Central memory CD4-positive, alpha-beta T cell (primary cell): ENCODE data around the gene DNAJB5.

Experiments
- DNase-seq: peaks from one replicate; pipeline ENCODE4 v3.0.0; 2022

The DNAJB5 gene

GRCh38 chr9:34985311-34985899 lies 4.1 kb upstream of the DNAJB5 start:
- peak; percentile 40 for DNase-seq

DNA sequence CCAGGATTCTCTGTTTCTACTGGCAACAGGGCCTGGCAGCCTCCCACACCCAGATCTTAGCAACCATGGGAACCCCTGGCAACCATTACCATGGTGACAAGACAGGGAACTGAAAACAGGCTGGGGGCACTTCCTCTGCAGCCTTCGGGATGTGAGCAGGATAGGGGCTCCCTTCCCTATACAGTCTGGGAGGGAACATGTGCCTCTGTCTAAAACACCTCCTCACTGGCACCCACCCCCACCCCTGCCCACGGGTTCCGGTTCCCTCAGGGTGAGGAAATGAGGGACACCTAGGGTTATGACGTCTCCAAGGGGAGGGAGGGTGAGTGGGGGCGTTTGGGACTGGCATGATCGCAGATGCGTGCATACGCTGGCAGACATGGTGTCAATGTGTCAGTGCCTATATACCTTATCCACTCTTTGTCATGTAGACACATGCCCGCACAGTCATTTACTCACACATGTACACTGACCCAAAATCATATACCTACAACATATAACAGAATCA lies 3.0 kb upstream of the DNAJB5 start:
- DNase-seq, result peak; percentile 72

GRCh38 chr9:34987160-34987901 lies 2.2 kb upstream of the DNAJB5 start:
- DNase-seq, result no peak

- DNase-seq, result peak; percentile 62
Observed at GRCh38 chr9:34988218-34989002, 1.1 kb upstream of the DNAJB5 start.

DNA sequence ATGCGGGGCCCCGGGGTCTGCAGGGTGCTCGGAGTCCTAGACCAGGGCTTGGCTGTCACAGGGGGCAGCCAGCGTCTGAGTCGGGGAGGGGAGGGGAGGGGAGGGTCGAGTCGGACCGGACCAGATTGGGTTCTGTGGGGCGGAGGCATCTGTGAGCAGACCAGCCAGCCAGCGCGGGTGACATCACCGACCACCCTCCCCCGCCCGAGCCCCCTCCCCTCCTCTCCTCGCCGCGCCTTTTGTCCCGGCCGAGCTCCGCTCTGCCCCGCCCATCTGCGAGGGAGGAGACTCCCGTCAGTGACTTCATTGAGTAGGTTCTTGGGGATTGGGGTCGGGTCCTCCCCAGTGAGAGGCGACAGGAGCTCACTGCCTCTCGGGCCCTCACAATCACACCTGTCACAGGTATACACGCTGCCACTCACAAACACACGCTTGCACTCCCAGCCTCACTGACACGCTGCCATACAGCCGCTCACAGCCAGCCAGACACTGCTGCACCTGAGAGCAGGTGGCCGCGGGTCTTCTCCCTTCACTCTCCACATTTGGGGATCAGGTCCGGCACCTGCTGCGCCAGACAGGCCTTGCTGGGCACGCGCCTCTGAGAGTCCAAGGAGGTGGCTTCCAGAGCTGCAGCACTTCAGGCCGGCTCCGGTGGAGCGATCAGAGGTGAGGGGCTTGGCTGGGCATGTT lies 546 bp downstream of the DNAJB5 start:
- DNase-seq, result peak; percentile 15

DNA sequence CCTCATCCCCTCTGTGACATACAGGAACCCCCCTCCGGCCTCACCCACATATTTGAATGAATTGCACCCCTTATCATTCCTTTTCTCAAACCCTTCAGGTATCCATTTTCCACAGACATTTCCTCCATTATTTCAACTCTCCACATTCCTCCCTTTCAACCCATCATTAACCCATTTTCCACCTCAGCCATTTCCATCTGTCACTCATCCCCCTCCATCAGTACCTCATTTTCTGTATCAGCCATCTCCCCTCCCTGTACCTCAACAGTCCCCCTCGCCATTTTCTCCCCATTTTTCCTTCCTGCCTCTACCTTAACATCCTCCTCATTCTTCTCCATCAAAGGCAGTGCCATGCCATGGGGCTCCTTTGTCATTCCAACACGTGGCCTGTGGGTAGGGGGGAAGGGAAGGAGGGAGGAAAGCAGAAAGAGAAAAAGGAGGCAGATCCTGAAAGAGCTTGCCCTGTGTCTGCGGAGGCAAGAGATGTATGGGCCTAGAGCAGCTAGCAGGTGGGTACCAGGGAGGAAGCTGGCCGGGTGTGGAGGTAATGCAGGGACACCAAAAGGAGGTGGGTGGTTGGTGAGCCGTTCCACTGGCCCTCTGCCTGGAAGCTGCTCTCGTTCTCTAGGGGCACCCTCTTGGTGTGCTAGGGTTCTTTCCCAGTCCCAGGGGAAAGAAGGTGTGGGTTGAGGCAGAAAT lies 1.5 kb downstream of the DNAJB5 start:
- no peak for DNase-seq

DNA sequence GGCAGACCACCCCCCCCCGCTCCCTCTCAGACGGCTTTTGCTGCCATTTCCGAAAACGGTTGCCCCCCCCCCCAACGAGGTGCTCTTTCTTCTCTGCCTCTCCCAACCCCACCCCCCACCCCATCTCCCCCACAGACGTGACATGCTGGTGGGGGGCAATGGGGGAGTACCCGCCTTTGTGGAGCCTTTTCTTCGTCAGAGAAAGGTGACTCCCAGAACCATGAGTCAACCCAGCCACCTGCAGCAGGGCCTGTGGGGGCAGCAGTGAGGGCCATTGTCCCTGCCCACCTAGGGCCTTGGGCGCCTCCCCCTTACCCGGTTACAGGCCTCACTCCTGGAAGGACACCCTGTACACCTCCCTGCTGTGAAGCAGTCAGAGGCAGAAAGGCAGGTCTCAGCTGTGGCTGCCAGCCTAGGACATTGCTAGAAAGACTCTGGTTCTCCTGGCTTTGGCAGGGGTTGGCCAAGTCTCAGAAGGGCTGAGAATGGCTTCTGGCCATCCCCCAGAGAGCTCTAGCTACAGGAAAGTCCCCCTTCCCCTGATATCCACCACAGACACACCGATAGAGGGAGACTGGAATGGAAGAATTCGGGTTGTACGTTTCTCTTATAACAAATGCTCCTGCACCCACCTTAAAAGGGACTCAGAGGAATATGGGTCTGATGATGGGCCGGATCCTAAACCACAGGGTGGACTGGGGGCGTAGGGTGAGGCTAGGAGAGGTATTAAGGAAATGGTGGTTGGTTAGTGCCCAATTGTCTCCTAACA lies 2.2 kb downstream of the DNAJB5 start:
- DNase-seq, result no peak

- DNase-seq, result no peak
Observed at GRCh38 chr9:34992376-34992951, 2.9 kb downstream of the DNAJB5 start.

- no peak for DNase-seq
Observed at GRCh38 chr9:34993502-34994259, 4.1 kb downstream of the DNAJB5 start.

GRCh38 chr9:34994260-34994899 lies 4.8 kb downstream of the DNAJB5 start:
- no peak for DNase-seq

GRCh38 chr9:34994900-34995669 lies 5.5 kb downstream of the DNAJB5 start:
- DNase-seq, result no peak

DNA sequence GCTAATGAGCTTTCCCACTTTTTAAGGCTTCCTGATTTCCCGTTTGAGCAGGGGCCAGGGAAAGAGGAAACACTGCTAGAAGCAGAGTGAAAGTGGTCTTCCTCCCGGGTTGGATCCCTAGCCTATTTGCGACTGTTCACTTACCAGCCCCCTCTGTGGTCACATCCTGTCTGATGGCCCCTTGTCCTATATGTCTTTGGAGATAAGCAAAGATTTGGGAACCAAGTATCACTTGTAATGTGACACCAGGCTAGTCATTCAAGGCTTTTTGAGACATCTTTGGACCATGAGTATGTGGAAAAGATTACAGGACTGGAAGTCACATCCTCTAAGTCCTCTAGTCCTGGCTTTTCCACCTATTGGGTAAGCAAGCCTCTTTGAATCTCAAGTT lies 6.1 kb downstream of the DNAJB5 start:
- no peak for DNase-seq

DNA sequence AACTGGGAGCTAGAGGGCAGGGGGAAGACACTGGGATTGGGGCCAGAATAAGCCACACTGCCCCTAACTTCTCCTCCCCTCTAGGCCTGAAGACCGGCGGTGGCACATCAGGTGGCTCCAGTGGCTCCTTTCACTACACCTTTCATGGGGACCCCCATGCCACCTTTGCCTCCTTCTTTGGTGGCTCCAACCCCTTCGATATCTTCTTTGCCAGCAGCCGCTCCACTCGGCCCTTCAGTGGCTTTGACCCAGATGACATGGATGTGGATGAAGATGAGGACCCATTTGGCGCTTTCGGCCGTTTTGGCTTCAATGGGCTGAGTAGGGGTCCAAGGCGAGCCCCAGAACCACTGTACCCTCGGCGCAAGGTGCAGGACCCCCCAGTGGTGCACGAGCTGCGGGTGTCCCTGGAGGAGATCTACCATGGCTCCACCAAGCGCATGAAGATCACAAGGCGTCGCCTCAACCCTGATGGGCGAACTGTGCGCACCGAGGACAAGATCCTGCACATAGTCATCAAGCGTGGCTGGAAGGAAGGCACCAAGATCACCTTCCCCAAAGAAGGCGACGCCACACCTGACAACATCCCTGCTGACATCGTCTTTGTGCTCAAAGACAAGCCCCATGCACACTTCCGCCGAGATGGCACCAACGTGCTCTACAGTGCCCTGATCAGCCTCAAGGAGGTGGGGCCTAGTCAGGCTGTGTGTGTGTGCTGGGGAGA lies 6.8 kb downstream of the DNAJB5 start:
- no peak for DNase-seq

DNA sequence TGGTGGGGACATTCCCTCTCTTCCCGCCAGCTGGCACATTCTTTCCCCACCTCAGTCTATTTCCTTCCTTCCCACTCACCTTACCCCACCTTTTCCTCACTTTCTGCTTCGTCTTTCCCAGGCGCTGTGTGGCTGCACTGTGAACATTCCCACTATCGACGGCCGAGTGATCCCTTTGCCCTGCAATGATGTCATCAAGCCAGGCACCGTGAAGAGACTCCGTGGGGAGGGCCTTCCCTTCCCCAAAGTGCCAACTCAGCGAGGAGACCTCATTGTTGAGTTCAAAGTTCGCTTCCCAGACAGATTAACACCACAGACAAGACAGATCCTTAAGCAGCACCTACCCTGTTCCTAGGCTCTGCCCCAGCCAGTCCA lies 7.3 kb downstream of the DNAJB5 start:
- DNase-seq, result no peak

GRCh38 chr9:34997379-34997781 lies 7.8 kb downstream of the DNAJB5 start:
- no peak for DNase-seq

GRCh38 chr9:34998266-34998665 lies 8.7 kb downstream of the DNAJB5 start:
- DNase-seq, result no peak

DNA sequence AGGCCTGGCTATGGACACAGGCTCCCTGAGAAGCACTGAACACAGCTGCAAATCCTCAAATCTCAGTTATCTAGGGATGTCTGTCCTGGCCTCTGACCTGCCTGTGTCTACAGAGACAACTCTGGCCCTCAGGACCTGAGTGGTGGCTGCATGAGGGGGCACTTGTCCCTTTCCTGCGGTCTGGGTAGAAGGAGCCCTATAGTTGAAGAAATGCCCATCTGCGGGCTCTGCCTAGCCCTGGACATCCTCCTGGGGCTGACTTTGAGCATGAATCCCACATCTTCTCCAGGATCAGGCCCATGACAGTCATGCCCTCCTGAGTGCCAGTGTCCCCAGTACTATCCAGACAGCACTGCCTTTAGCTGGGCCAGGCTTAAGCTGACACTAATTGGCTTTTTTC lies 10.0 kb downstream of the DNAJB5 start:
- DNase-seq, result no peak

GRCh38 chr9:35000535-35001284 lies 11.2 kb downstream of the DNAJB5 start:
- DNase-seq, result no peak
